Measurements from ENCODE around the gene KRT33B. TPM values are rescaled to one million over a fixed set of nuclear protein-coding genes. Genes with fewer than 3 reads are reported as not detected.

KRT33B gene
- total RNA-seq, 1 donor from 2014 or later, result not detected

GRCh38 chr17:41326173-41327145, 43.2 kb downstream of the KRT33B start:
- Histone ChIP-seq H3K4me3 (ENCODE audit: insufficient read depth, low read depth, low read length) (no peak overlapping the region), H3K9me3 (ENCODE audit: insufficient read depth, low read depth, low read length) (no peaks in the 10 kb centered on the region), H3K27me3 (ENCODE audit: insufficient read depth, low read length) (no peaks in the 10 kb centered on the region), H3K9ac (ENCODE audit: low read length) (no peak overlapping the region), H2AFZ (ENCODE audit: low read depth, low read length) (no peak overlapping the region), H4K20me1 (ENCODE audit: insufficient read depth, low read length) (no peaks in the 10 kb centered on the region), H3K79me2 (ENCODE audit: insufficient read depth, low read length) (no peaks in the 10 kb centered on the region), H3K36me3 (ENCODE audit: insufficient read depth, low read length) (no peaks in the 10 kb centered on the region), H3K4me1 (ENCODE audit: insufficient read depth, low read length) (no peaks in the 10 kb centered on the region), H3K4me2 (ENCODE audit: low read length) (no peak overlapping the region), H3K27ac (ENCODE audit: low read depth, low read length) (no peak overlapping the region)
- no peak overlapping the region for H3K27ac Mint-ChIP-seq (ENCODE audit: unreplicated experiment)
- no peak for DNase-seq (ENCODE audit: low read depth)
- TF ChIP-seq EZH2 (IDR thresholded peaks at IDR 0.05; ENCODE audit: insufficient read depth, low read length) (no peak), CTCF (IDR thresholded peaks at IDR 0.05; ENCODE audit: insufficient read depth, low read depth, low read length) (no peak)
- no peak overlapping the region for H3K4me3 Mint-ChIP-seq (ENCODE audit: unreplicated experiment)
- no peaks in the 10 kb centered on the region for H3K36me3 Mint-ChIP-seq (ENCODE audit: low read depth, unreplicated experiment)
- H3K9me3 Mint-ChIP-seq (ENCODE audit: unreplicated experiment), result no peaks in the 10 kb centered on the region
- no peaks in the 10 kb centered on the region for H3K4me1 Mint-ChIP-seq (ENCODE audit: low read depth, unreplicated experiment)
- FAIRE-seq, result no peak
- H3K27me3 Mint-ChIP-seq (ENCODE audit: low read depth, unreplicated experiment), result peaks cover 4% of the 10 kb centered on the region

GRCh38 chr17:41325611-41326010, 44.0 kb downstream of the KRT33B start:
- Mint-ChIP-seq H3K4me3 (ENCODE audit: unreplicated experiment) (no peak overlapping the region), H3K36me3 (ENCODE audit: low read depth, unreplicated experiment) (no peaks in the 10 kb centered on the region), H3K9me3 (ENCODE audit: unreplicated experiment) (no peaks in the 10 kb centered on the region), H3K27me3 (ENCODE audit: low read depth, unreplicated experiment) (peaks cover 2% of the 10 kb centered on the region), H3K4me1 (ENCODE audit: low read depth, unreplicated experiment) (no peaks in the 10 kb centered on the region), H3K27ac (ENCODE audit: unreplicated experiment) (no peak overlapping the region)
- no peak for FAIRE-seq
- no peaks in the 10 kb centered on the region for H3K9me3 ChIP-seq (ENCODE audit: insufficient read depth, low read depth, low read length)
- no peaks in the 10 kb centered on the region for H3K27me3 ChIP-seq (ENCODE audit: insufficient read depth, low read length)
- H3K36me3 ChIP-seq (ENCODE audit: insufficient read depth, low read length), result no peaks in the 10 kb centered on the region
- no peak overlapping the region for H3K9ac ChIP-seq (ENCODE audit: low read length)
- no peaks in the 10 kb centered on the region for H4K20me1 ChIP-seq (ENCODE audit: insufficient read depth, low read length)
- no peak overlapping the region for H3K4me3 ChIP-seq (ENCODE audit: insufficient read depth, low read depth, low read length)
- no peaks in the 10 kb centered on the region for H3K4me1 ChIP-seq (ENCODE audit: insufficient read depth, low read length)
- no peaks in the 10 kb centered on the region for H3K79me2 ChIP-seq (ENCODE audit: insufficient read depth, low read length)
- no peak overlapping the region for H2AFZ ChIP-seq (ENCODE audit: low read depth, low read length)
- no peak overlapping the region for H3K27ac ChIP-seq (ENCODE audit: low read depth, low read length)
- DNase-seq (ENCODE audit: low read depth), result no peak
- TF ChIP-seq EZH2 (IDR thresholded peaks at IDR 0.05; ENCODE audit: insufficient read depth, low read length) (no peak), CTCF (IDR thresholded peaks at IDR 0.05; ENCODE audit: insufficient read depth, low read depth, low read length) (no peak)
- no peak overlapping the region for H3K4me2 ChIP-seq (ENCODE audit: low read length)

- no peak for TF ChIP-seq CTCF (IDR thresholded peaks at IDR 0.05; ENCODE audit: insufficient read depth, low read depth, low read length)
- no peak for TF ChIP-seq EZH2 (IDR thresholded peaks at IDR 0.05; ENCODE audit: insufficient read depth, low read length)
- no peak for DNase-seq (ENCODE audit: low read depth)
Observed at GRCh38 chr17:41325126-41325525, 44.5 kb downstream of the KRT33B start.

More at GRCh38 chr17:41325126-41325525, 44.5 kb downstream of the KRT33B start:
- Histone ChIP-seq H3K4me1 (ENCODE audit: insufficient read depth, low read length) (no peaks in the 10 kb centered on the region), H3K4me2 (ENCODE audit: low read length) (no peak overlapping the region), H3K79me2 (ENCODE audit: insufficient read depth, low read length) (no peaks in the 10 kb centered on the region), H3K27ac (ENCODE audit: low read depth, low read length) (no peak overlapping the region), H3K27me3 (ENCODE audit: insufficient read depth, low read length) (no peaks in the 10 kb centered on the region), H3K9ac (ENCODE audit: low read length) (no peak overlapping the region), H3K36me3 (ENCODE audit: insufficient read depth, low read length) (no peaks in the 10 kb centered on the region), H3K4me3 (ENCODE audit: insufficient read depth, low read depth, low read length) (no peak overlapping the region), H4K20me1 (ENCODE audit: insufficient read depth, low read length) (no peaks in the 10 kb centered on the region), H2AFZ (ENCODE audit: low read depth, low read length) (no peak overlapping the region), H3K9me3 (ENCODE audit: insufficient read depth, low read depth, low read length) (no peaks in the 10 kb centered on the region)
- H3K27me3 Mint-ChIP-seq (ENCODE audit: low read depth, unreplicated experiment), result peaks cover 2% of the 10 kb centered on the region
- H3K4me1 Mint-ChIP-seq (ENCODE audit: low read depth, unreplicated experiment), result no peaks in the 10 kb centered on the region
- peaks cover under 1% of the 10 kb centered on the region for H3K36me3 Mint-ChIP-seq (ENCODE audit: low read depth, unreplicated experiment)
- no peak for FAIRE-seq
- H3K4me3 Mint-ChIP-seq (ENCODE audit: unreplicated experiment), result no peak overlapping the region
- no peak overlapping the region for H3K27ac Mint-ChIP-seq (ENCODE audit: unreplicated experiment)
- peaks cover 4% of the 10 kb centered on the region for H3K9me3 Mint-ChIP-seq (ENCODE audit: unreplicated experiment)
